ENCODE data around the gene OR5H2.

Gene OR5H2

GRCh38 chr3:98291332-98291957 lies 9.1 kb downstream of the OR5H2 start:
- H3K27me3 Mint-ChIP-seq, result peaks cover 23 to 37% of the 10 kb centered on the region in 2 donors

GRCh38 chr3:98322101-98322500 lies 39.8 kb downstream of the OR5H2 start:
- DNase-seq, result no peak
- H3K27ac Mint-ChIP-seq, result no peak overlapping the region

More at GRCh38 chr3:98291332-98291957, 9.1 kb downstream of the OR5H2 start:
- Mint-ChIP-seq H3K36me3 (ENCODE audit: insufficient read depth) (no peaks in the 10 kb centered on the region), H3K4me1 (ENCODE audit: low read depth in 2 of 2) (no peaks in the 10 kb centered on the region), H3K27ac (no peak overlapping the region), H3K4me3 (no peak overlapping the region), H3K9me3 (no peaks in the 10 kb centered on the region)
- DNase-seq (no peak), ATAC-seq (replicated peaks) (no peak)

GRCh38 chr3:98322686-98323085 lies 40.4 kb downstream of the OR5H2 start:
- Mint-ChIP-seq H3K4me3 (no peak overlapping the region), H3K27me3 (peaks cover 0 to 20% of the 10 kb centered on the region in 2 donors), H3K4me1 (ENCODE audit: low read depth in 2 of 2) (no peaks in the 10 kb centered on the region), H3K27ac (no peak overlapping the region), H3K9me3 (no peaks in the 10 kb centered on the region), H3K36me3 (ENCODE audit: insufficient read depth) (no peaks in the 10 kb centered on the region)
- no peak for ATAC-seq (replicated peaks)
- DNase-seq, result no peak

More at GRCh38 chr3:98322101-98322500, 39.8 kb downstream of the OR5H2 start:
- no peaks in the 10 kb centered on the region for H3K9me3 Mint-ChIP-seq
- ATAC-seq (replicated peaks), result no peak
- no peaks in the 10 kb centered on the region for H3K4me1 Mint-ChIP-seq (ENCODE audit: low read depth in 2 of 2)
- H3K4me3 Mint-ChIP-seq, result no peak overlapping the region
- H3K36me3 Mint-ChIP-seq (ENCODE audit: insufficient read depth), result no peaks in the 10 kb centered on the region
- H3K27me3 Mint-ChIP-seq, result peaks cover 0 to 20% of the 10 kb centered on the region in 2 donors

GRCh38 chr3:98323425-98323824 lies 41.1 kb downstream of the OR5H2 start:
- Mint-ChIP-seq H3K9me3 (no peaks in the 10 kb centered on the region), H3K27me3 (peaks cover 0 to 25% of the 10 kb centered on the region in 2 donors), H3K27ac (no peak overlapping the region), H3K36me3 (ENCODE audit: insufficient read depth) (no peaks in the 10 kb centered on the region), H3K4me3 (no peak overlapping the region), H3K4me1 (ENCODE audit: low read depth in 2 of 2) (no peaks in the 10 kb centered on the region)
- no peak for DNase-seq
- no peak for ATAC-seq (replicated peaks)

GRCh38 chr3:98325055-98325454 lies 42.8 kb downstream of the OR5H2 start:
- no peak for DNase-seq
- Mint-ChIP-seq H3K27me3 (peaks cover 8 to 25% of the 10 kb centered on the region in 2 donors), H3K27ac (no peak overlapping the region), H3K36me3 (ENCODE audit: insufficient read depth) (no peaks in the 10 kb centered on the region), H3K9me3 (no peaks in the 10 kb centered on the region), H3K4me3 (no peak overlapping the region), H3K4me1 (ENCODE audit: low read depth in 2 of 2) (peaks cover 0 to 2% of the 10 kb centered on the region in 2 donors)
- no peak for ATAC-seq (replicated peaks)

GRCh38 chr3:98326105-98326893 lies 44.0 kb downstream of the OR5H2 start:
- Mint-ChIP-seq H3K9me3 (no peaks in the 10 kb centered on the region), H3K27ac (no peak overlapping the region), H3K36me3 (ENCODE audit: insufficient read depth) (no peaks in the 10 kb centered on the region), H3K27me3 (peaks cover 10 to 27% of the 10 kb centered on the region in 2 donors), H3K4me3 (no peak overlapping the region), H3K4me1 (ENCODE audit: low read depth in 2 of 2) (peaks cover 0 to 2% of the 10 kb centered on the region in 2 donors)
- DNase-seq, result no peak
- ATAC-seq (replicated peaks), result no peak

GRCh38 chr3:98326945-98327344 lies 44.6 kb downstream of the OR5H2 start:
- H3K4me1 Mint-ChIP-seq (ENCODE audit: low read depth in 2 of 2), result peaks cover 0 to 2% of the 10 kb centered on the region in 2 donors
- no peak for ATAC-seq (replicated peaks)
- no peaks in the 10 kb centered on the region for H3K36me3 Mint-ChIP-seq (ENCODE audit: insufficient read depth)
- H3K27ac Mint-ChIP-seq, result no peak overlapping the region
- no peak for DNase-seq
- H3K27me3 Mint-ChIP-seq, result peaks cover 16 to 33% of the 10 kb centered on the region in 2 donors
- no peak overlapping the region for H3K4me3 Mint-ChIP-seq
- no peaks in the 10 kb centered on the region for H3K9me3 Mint-ChIP-seq

- Mint-ChIP-seq H3K4me3 (no peak overlapping the region), H3K36me3 (ENCODE audit: insufficient read depth) (no peaks in the 10 kb centered on the region), H3K4me1 (ENCODE audit: low read depth in 2 of 2) (peaks cover 0 to 2% of the 10 kb centered on the region in 2 donors), H3K27me3 (peaks cover 18 to 43% of the 10 kb centered on the region in 2 donors), H3K27ac (no peak overlapping the region), H3K9me3 (no peaks in the 10 kb centered on the region)
- DNase-seq (no peak), ATAC-seq (replicated peaks) (no peak)
Observed at GRCh38 chr3:98328933-98329332, 46.6 kb downstream of the OR5H2 start.

- Mint-ChIP-seq H3K36me3 (ENCODE audit: insufficient read depth) (no peaks in the 10 kb centered on the region), H3K27me3 (peaks cover 23 to 48% of the 10 kb centered on the region in 2 donors), H3K4me3 (no peak overlapping the region), H3K4me1 (ENCODE audit: low read depth in 2 of 2) (peaks cover 0 to 2% of the 10 kb centered on the region in 2 donors), H3K27ac (no peak overlapping the region), H3K9me3 (no peaks in the 10 kb centered on the region)
- DNase-seq (peak; percentile 18 to 29 (median 25)), ATAC-seq (replicated peaks) (peak; percentile 86)
Observed at GRCh38 chr3:98329392-98330124, 47.3 kb downstream of the OR5H2 start.

- H3K27me3 Mint-ChIP-seq, result peaks cover 23 to 34% of the 10 kb centered on the region in 2 donors
- H3K4me3 Mint-ChIP-seq, result no peak overlapping the region
- H3K36me3 Mint-ChIP-seq (ENCODE audit: insufficient read depth), result no peaks in the 10 kb centered on the region
- DNase-seq, result no peak
- H3K9me3 Mint-ChIP-seq, result no peaks in the 10 kb centered on the region
- peaks cover 0 to 2% of the 10 kb centered on the region in 2 donors for H3K4me1 Mint-ChIP-seq (ENCODE audit: low read depth in 2 of 2)
- no peak for ATAC-seq (replicated peaks)
- no peak overlapping the region for H3K27ac Mint-ChIP-seq
Observed at GRCh38 chr3:98331329-98331728, 49.0 kb downstream of the OR5H2 start.

Data from effector memory CD8-positive, alpha-beta T cell (primary cell).